ENCODE data around the gene SNCG. TPM values are rescaled to one million over a fixed set of nuclear protein-coding genes. Genes with fewer than 3 reads are reported as not detected.
A peak's percentile ranks its signal among the peaks of the same experiment; 100 is the strongest.

SNCG gene
- total and polyA plus RNA-seq, 2 of the 8 experiments (the other 6 are each of a cell fraction or from before 2014, with no cell fraction given), result 4.4 to 12.2 TPM

DNA sequence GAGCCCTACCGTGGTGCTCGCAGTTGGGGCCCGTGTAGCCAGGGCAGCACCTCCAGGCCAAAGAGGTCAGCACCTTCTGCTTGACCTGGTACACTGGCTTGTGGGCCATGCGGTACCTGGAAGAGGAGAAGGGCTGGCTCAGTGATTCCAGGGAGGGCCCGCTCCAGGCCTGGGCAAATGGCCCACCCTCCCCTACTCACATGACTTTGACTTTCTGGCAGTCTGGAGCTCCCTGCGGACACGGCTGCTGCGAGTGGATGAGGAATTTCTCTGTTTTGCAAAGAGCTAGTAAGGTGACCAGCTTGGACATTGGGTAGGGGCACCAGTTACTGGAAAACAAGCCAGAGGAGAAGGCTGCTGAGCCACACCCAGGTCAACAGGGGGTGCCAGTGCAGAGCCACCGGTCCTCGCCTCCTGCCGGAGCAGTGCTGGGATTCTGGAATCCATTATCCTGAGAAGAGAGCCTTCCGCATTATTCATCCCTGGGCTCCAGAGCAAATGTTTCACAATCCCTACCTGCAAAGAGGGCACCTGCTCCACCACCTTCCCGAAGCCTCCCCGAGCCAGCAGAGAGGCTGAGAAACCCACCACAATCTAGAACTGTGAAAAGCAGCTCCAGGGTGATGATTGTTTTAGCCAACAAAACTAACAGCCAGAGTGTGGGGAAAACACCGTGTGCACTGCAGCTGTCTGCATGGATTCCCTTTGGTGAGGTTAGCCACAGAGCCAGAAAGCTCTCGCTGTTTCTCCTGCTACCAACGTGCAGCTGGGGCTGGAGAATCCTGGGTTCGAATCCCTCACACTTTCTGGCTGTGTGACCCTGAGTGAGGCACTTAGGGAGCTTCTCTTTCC is 12.8 kb upstream of the SNCG start:
- Histone ChIP-seq H3K27ac (ENCODE audit: low read depth, low read length) (no peak overlapping the region), H3K4ac (replicated peaks; ENCODE audit: insufficient read length, low read depth, low read length) (peak overlapping the region; percentile 55), H3K56ac (replicated peaks; ENCODE audit: insufficient read length, low read depth, low read length) (no peak overlapping the region), H4K5ac (ENCODE audit: insufficient read length, low read depth, low read length) (peak overlapping the region; percentile 2), H4K91ac (replicated peaks; ENCODE audit: insufficient read length, low read length) (peak overlapping the region; percentile 63), H2AFZ (ENCODE audit: low read length) (no peak overlapping the region; the same call in 1 of the 2 replicates), H3K23me2 (ENCODE audit: low read depth, low read length) (no peaks in the 10 kb centered on the region), H2BK120ac (replicated peaks; ENCODE audit: low read depth, low read length) (peak overlapping the region; percentile 60), H4K20me1 (replicated peaks in 1 of 2; ENCODE audit: control insufficient read depth in 1 of 2, insufficient read depth in 2 of 2, low read length in 2 of 2) (no peaks in the 10 kb centered on the region), H3K36me3 (ENCODE audit: control insufficient read depth in 2 of 4, insufficient read depth in 4 of 4, low read length in 3 of 4) (no peaks in the 10 kb centered on the region), H3K27me3 (replicated peaks in 1 of 4; ENCODE audit: control insufficient read depth in 3 of 4, extremely low read depth in 1 of 4, insufficient read depth in 3 of 4, low read length in 3 of 4) (no peaks in the 10 kb centered on the region; a peak in 2 of 7 replicates), H3K14ac (ENCODE audit: insufficient read length) (no peak overlapping the region), H3K9me3 (ENCODE audit: insufficient read depth in 2 of 2, low read depth in 1 of 2, low read length in 1 of 2) (no peaks in the 10 kb centered on the region), H2AK5ac (ENCODE audit: low read depth, low read length) (peak overlapping the region; percentile 24; the same call in 1 of the 2 replicates), H2BK15ac (ENCODE audit: low read length) (peak overlapping the region; percentile 75), H2BK5ac (ENCODE audit: low read depth, low read length) (peak overlapping the region; percentile 84), H3K18ac (ENCODE audit: extremely low read depth, low read length) (peak overlapping the region; percentile 84), H4K8ac (ENCODE audit: extremely low read depth, insufficient read depth, low read length) (peak overlapping the region; percentile 37; the same call in 1 of the 2 replicates), H3K79me1 (ENCODE audit: low read depth, low read length) (no peaks in the 10 kb centered on the region), H3K4me1 (replicated peaks in 1 of 4; ENCODE audit: control insufficient read depth in 3 of 4, insufficient read depth in 4 of 4, low read length in 3 of 4) (peaks cover 2 to 5% (median 3%) of the 10 kb centered on the region in 4 experiments; a peak in 6 of 7 replicates), H3K4me3 (ENCODE audit: extremely low read depth in 1 of 4, insufficient read depth in 2 of 4, low read depth in 3 of 4, low read length in 4 of 4) (no peak overlapping the region), H3K4me2 (ENCODE audit: insufficient read depth in 1 of 2, low read depth in 2 of 2, low read length in 2 of 2) (no peak overlapping the region), H2BK12ac (ENCODE audit: low read depth, low read length) (peak overlapping the region; percentile 93), H3K79me2 (ENCODE audit: control insufficient read depth in 1 of 2, insufficient read depth in 2 of 2, low read length in 2 of 2) (no peaks in the 10 kb centered on the region), H3K23ac (ENCODE audit: insufficient read length) (no peak overlapping the region), H2BK20ac (ENCODE audit: low read length) (peak overlapping the region; percentile 98), H3K9ac (replicated peaks in 1 of 4; ENCODE audit: extremely low read depth in 1 of 4, low read depth in 3 of 4, low read length in 3 of 4) (no peak overlapping the region)
- WGBS, 2 experiments (ENCODE audit: extremely low coverage in 1 of 2, insufficient coverage in 1 of 2, insufficient read length in 1 of 2, insufficient replicate concordance in 2 of 2, low coverage in 1 of 2, low lambda C conversion rate in 2 of 2, missing lambda C conversion rate in 1 of 2), result 73% methylated on average over 18 of the region's 18 CpGs; no CpG with 5 or more reads in 1 of the 2 experiments
- POLR2A ChIA-PET (ENCODE audit: partially characterized antibody), result interaction anchor here (1.3 to 2.8 kb wide), 5 partner anchors 10 to 25 kb away, joined by 4 to 38 read pairs (median 9); partner anchors contain the start of genes MMRN2 and SNCG
- FAIRE-seq (peak; percentile 71), DNase-seq (ENCODE audit: low read depth in 1 of 2, low spot score in 2 of 2) (peak; percentile 53 to 80)
- CTCF ChIA-PET (ENCODE audit: partially characterized antibody), result interaction anchor here (0.6 to 26.4 kb wide), 24 partner anchors 8 to 718 kb away, joined by 3 to 975 read pairs (median 4); partner anchors contain the start of genes ADIRF, MMRN2 and SNCG
- TF ChIP-seq RAD21 (IDR thresholded peaks at IDR 0.05 in 1 of 2, conservative IDR thresholded peaks at IDR 0.05 in 1 of 2; ENCODE audit: low read depth in 2 of 2, low read length in 2 of 2) (peak; percentile 87 to 88), YY1 (IDR thresholded peaks at IDR 0.05; ENCODE audit: low read depth, low read length) (peak; percentile 82), KDM1A (IDR thresholded peaks at IDR 0.05; ENCODE audit: borderline replicate concordance, low read length) (no peak), CBX8 (IDR thresholded peaks at IDR 0.05; ENCODE audit: borderline replicate concordance, low read depth, low read length) (no peak), ATF3 (IDR thresholded peaks at IDR 0.05; ENCODE audit: insufficient read depth, low read depth, low read length) (no peak), PHF8 (conservative IDR thresholded peaks at IDR 0.05; ENCODE audit: low read depth, low read length) (no peak)
- TF ChIP-seq, protein P1, sequence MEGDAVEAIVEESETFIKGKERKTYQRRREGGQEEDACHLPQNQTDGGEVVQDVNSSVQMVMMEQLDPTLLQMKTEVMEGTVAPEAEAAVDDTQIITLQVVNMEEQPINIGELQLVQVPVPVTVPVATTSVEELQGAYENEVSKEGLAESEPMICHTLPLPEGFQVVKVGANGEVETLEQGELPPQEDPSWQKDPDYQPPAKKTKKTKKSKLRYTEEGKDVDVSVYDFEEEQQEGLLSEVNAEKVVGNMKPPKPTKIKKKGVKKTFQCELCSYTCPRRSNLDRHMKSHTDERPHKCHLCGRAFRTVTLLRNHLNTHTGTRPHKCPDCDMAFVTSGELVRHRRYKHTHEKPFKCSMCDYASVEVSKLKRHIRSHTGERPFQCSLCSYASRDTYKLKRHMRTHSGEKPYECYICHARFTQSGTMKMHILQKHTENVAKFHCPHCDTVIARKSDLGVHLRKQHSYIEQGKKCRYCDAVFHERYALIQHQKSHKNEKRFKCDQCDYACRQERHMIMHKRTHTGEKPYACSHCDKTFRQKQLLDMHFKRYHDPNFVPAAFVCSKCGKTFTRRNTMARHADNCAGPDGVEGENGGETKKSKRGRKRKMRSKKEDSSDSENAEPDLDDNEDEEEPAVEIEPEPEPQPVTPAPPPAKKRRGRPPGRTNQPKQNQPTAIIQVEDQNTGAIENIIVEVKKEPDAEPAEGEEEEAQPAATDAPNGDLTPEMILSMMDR (IDR thresholded peaks at IDR 0.05; ENCODE audit: control extremely low read depth in 1 of 3, insufficient read depth in 1 of 3, low read depth in 1 of 3, low read length in 3 of 3), result peak; percentile 91 to 93 (median 93)

Data from H1 (cell line).